Activated naive CD8-positive, alpha-beta T cell treated with anti-CD3 and anti-CD28 coated beads for 36 hours (primary cell): ENCODE results near the gene THAP7. TPM values are rescaled to one million over a fixed set of nuclear protein-coding genes. Genes with fewer than 3 reads are reported as not detected.

Experiments used
- total RNA-seq, 2 experiments: library from RNA; stranded (reverse); gene quantifications; one replicate each; pipeline ENCODE4 v1.2.3, GENCODE V29; 2021

Gene THAP7
- total RNA-seq, 2 experiments from 2014 or later: 34.3 to 34.5 TPM

Other genes starting within 250 kb of the THAP7 start
- not detected for gene SERPIND1, start 228.0 kb downstream of the THAP7 start, total RNA-seq
- 10 to 100 TPM; 49.3 to 51.3 TPM for gene PI4KA, start 143.3 kb downstream of the THAP7 start, total RNA-seq
- 10 to 100 TPM; 21.5 to 22.1 TPM for gene SNAP29, start 143.1 kb downstream of the THAP7 start, total RNA-seq
- gene CRKL, start 84.7 kb downstream of the THAP7 start, total RNA-seq: 10 to 100 TPM; 82.1 to 82.2 TPM
- gene AIFM3, start 34.9 kb downstream of the THAP7 start, total RNA-seq: under 1 TPM in 1 of 2 experiments, not detected in 1; 0.14 TPM
- 10 to 100 TPM; 32.4 to 39.2 TPM for gene LZTR1, start 19.8 kb downstream of the THAP7 start, total RNA-seq
- gene P2RX6, start 13.0 kb upstream of the THAP7 start, total RNA-seq: under 1 TPM; 0.14 to 0.43 TPM
- gene SLC7A4, start 30.4 kb upstream of the THAP7 start, total RNA-seq: under 1 TPM; 0.41 to 0.44 TPM
- not detected for gene LRRC74B, start 43.8 kb upstream of the THAP7 start, total RNA-seq